GM21786 (cell line): ENCODE measurements around the gene PRKAB2.
"Not testable (repeated sequence)": the region's sequence is repeated elsewhere in the genome, so short reads cannot be mapped to it uniquely, and the experiment has no call there.

ENCODE experiments used
- ATAC-seq: cut with Tn5 transposase; IDR thresholded peaks from one replicate; pipeline ENCODE4 v1.9.1; 2021; ENCODE audit not compliant: unreplicated experiment

The PRKAB2 gene

GRCh38 chr1:147177611-147178380, 5.5 kb upstream of the PRKAB2 start:
- no peak for ATAC-seq

- no peak for ATAC-seq
These were observed 687 bp downstream of the PRKAB2 start for GRCh38 chr1:147171399-147172167.

- no peak for ATAC-seq
These were observed 2.2 kb downstream of the PRKAB2 start for GRCh38 chr1:147169840-147170674.

GRCh38 chr1:147169171-147169570, 3.1 kb downstream of the PRKAB2 start:
- ATAC-seq: no peak

GRCh38 chr1:147168626-147169058, 3.6 kb downstream of the PRKAB2 start:
- ATAC-seq: no peak

GRCh38 chr1:147167365-147167764, 4.9 kb downstream of the PRKAB2 start:
- ATAC-seq: no peak

GRCh38 chr1:147163019-147163418, 9.3 kb downstream of the PRKAB2 start:
- no peak for ATAC-seq

- no peak for ATAC-seq
These were observed 10.2 kb downstream of the PRKAB2 start for GRCh38 chr1:147162093-147162492.

GRCh38 chr1:147157116-147157515, 15.2 kb downstream of the PRKAB2 start:
- not testable (repeated sequence) for ATAC-seq

GRCh38 chr1:147156642-147157041, 15.6 kb downstream of the PRKAB2 start:
- ATAC-seq: no peak

GRCh38 chr1:147152772-147153171, 19.5 kb downstream of the PRKAB2 start:
- ATAC-seq: no peak

GRCh38 chr1:147151244-147151643, 21.0 kb downstream of the PRKAB2 start:
- no peak for ATAC-seq

GRCh38 chr1:147142886-147143285, 29.4 kb downstream of the PRKAB2 start:
- no peak for ATAC-seq

- not testable (repeated sequence) for ATAC-seq
These were observed 41.5 kb downstream of the PRKAB2 start for GRCh38 chr1:147130721-147131120.

GRCh38 chr1:147129116-147129873, 43.0 kb downstream of the PRKAB2 start:
- ATAC-seq: no peak

- ATAC-seq: no peak
These were observed 48.0 kb downstream of the PRKAB2 start for GRCh38 chr1:147124266-147124665.

GRCh38 chr1:147117109-147117508, 55.2 kb downstream of the PRKAB2 start:
- ATAC-seq: no peak

GRCh38 chr1:147115496-147115895, 56.8 kb downstream of the PRKAB2 start:
- ATAC-seq: no peak

- not testable (repeated sequence) for ATAC-seq
These were observed 57.2 kb downstream of the PRKAB2 start for GRCh38 chr1:147115079-147115478.

- not testable (repeated sequence) for ATAC-seq
These were observed 57.9 kb downstream of the PRKAB2 start for GRCh38 chr1:147114353-147114752.
